ENCODE measurements around the gene WFIKKN1.

The WFIKKN1 gene

GRCh38 chr16:648071-648780, 17.4 kb downstream of the WFIKKN1 start:
- Histone ChIP-seq H3K79me2 (ENCODE audit: control insufficient read depth, low read length) (peaks cover 71% of the 10 kb centered on the region), H3K4me3 (ENCODE audit: low read length) (peak overlapping the region; percentile 80), H3K4me1 (ENCODE audit: control insufficient read depth, low read length) (peaks cover 36% of the 10 kb centered on the region), H3F3A (ENCODE audit: control insufficient read depth, insufficient read depth) (peaks cover 7% of the 10 kb centered on the region), H3K4me2 (ENCODE audit: low read length) (peak overlapping the region; percentile 99), H3K9me2 (replicated peaks; ENCODE audit: control insufficient read depth, low read length) (no peaks in the 10 kb centered on the region), H3K27ac (ENCODE audit: low read depth, low read length) (peak overlapping the region; percentile 74), H3K27me3 (ENCODE audit: control insufficient read depth, low read length) (no peaks in the 10 kb centered on the region), H4K20me1 (ENCODE audit: control insufficient read depth, insufficient read depth, low read depth, low read length) (no peaks in the 10 kb centered on the region), H3K9me3 (ENCODE audit: control insufficient read depth, insufficient read depth, low read length) (no peaks in the 10 kb centered on the region), H3K36me3 (ENCODE audit: control insufficient read depth, low read length) (peaks cover 45% of the 10 kb centered on the region)
- TF ChIP-seq CTCF (IDR thresholded peaks at IDR 0.05; ENCODE audit: low read depth, low read length, poor library complexity, severe bottlenecking) (peak; percentile 92), EZH2phosphoT487 (IDR thresholded peaks at IDR 0.05; ENCODE audit: borderline replicate concordance, low read length) (no peak)

- peaks cover 33% of the 10 kb centered on the region for H3K4me1 ChIP-seq (ENCODE audit: control insufficient read depth, low read length)
- H4K20me1 ChIP-seq (ENCODE audit: control insufficient read depth, insufficient read depth, low read depth, low read length) = no peaks in the 10 kb centered on the region
These were observed 18.2 kb downstream of the WFIKKN1 start, which contains the start of gene WDR90 for GRCh38 chr16:648781-649589. TSS of gene WDR90 (plus strand) at chr16:649365. CDS start at chr16:649417, 52 bp downstream.

GRCh38 chr16:649631-650030, 18.8 kb downstream of the WFIKKN1 start:
- no peaks in the 10 kb centered on the region for H3K9me3 ChIP-seq (ENCODE audit: control insufficient read depth, insufficient read depth, low read length)
- peak overlapping the region; percentile 99 for H3K4me2 ChIP-seq (ENCODE audit: low read length)
- peaks cover 49% of the 10 kb centered on the region for H3K36me3 ChIP-seq (ENCODE audit: control insufficient read depth, low read length)
- H3F3A ChIP-seq (ENCODE audit: control insufficient read depth, insufficient read depth) = peaks cover 7% of the 10 kb centered on the region
- peak overlapping the region; percentile 50 for H3K27ac ChIP-seq (ENCODE audit: low read depth, low read length)
- TF ChIP-seq CTCF (IDR thresholded peaks at IDR 0.05; ENCODE audit: low read depth, low read length, poor library complexity, severe bottlenecking) (no peak), EZH2phosphoT487 (IDR thresholded peaks at IDR 0.05; ENCODE audit: borderline replicate concordance, low read length) (no peak)
- H3K4me3 ChIP-seq (ENCODE audit: low read length) = peak overlapping the region; percentile 80
- no peaks in the 10 kb centered on the region for H3K27me3 ChIP-seq (ENCODE audit: control insufficient read depth, low read length)
- peaks cover 57% of the 10 kb centered on the region for H3K79me2 ChIP-seq (ENCODE audit: control insufficient read depth, low read length)
- H3K4me1 ChIP-seq (ENCODE audit: control insufficient read depth, low read length) = peaks cover 33% of the 10 kb centered on the region
- no peaks in the 10 kb centered on the region for H3K9me2 ChIP-seq (replicated peaks; ENCODE audit: control insufficient read depth, low read length)
- no peaks in the 10 kb centered on the region for H4K20me1 ChIP-seq (ENCODE audit: control insufficient read depth, insufficient read depth, low read depth, low read length)

More at GRCh38 chr16:648781-649589, 18.2 kb downstream of the WFIKKN1 start, which contains the start of gene WDR90:
- Histone ChIP-seq H3K27me3 (ENCODE audit: control insufficient read depth, low read length) (no peaks in the 10 kb centered on the region), H3K9me2 (replicated peaks; ENCODE audit: control insufficient read depth, low read length) (no peaks in the 10 kb centered on the region), H3F3A (ENCODE audit: control insufficient read depth, insufficient read depth) (peaks cover 7% of the 10 kb centered on the region), H3K4me2 (ENCODE audit: low read length) (peak within 1 kb of the TSS; percentile 99), H3K79me2 (ENCODE audit: control insufficient read depth, low read length) (peaks cover 63% of the 10 kb centered on the region), H3K4me3 (ENCODE audit: low read length) (peak within 1 kb of the TSS; percentile 80), H3K27ac (ENCODE audit: low read depth, low read length) (peak within 1 kb of the TSS; percentile 74), H3K9me3 (ENCODE audit: control insufficient read depth, insufficient read depth, low read length) (no peaks in the 10 kb centered on the region), H3K36me3 (ENCODE audit: control insufficient read depth, low read length) (peaks cover 51% of the 10 kb centered on the region)
- TF ChIP-seq CTCF (IDR thresholded peaks at IDR 0.05; ENCODE audit: low read depth, low read length, poor library complexity, severe bottlenecking) (no peak), EZH2phosphoT487 (IDR thresholded peaks at IDR 0.05; ENCODE audit: borderline replicate concordance, low read length) (no peak)
